Liver (tissue), 9 donors: ENCODE measurements around the gene COL19A1. TPM values are rescaled to one million over a fixed set of nuclear protein-coding genes. Genes with fewer than 3 reads are reported as not detected.

Experiments
- DNase-seq: peaks from one replicate; pipeline ENCODE4 v3.0.0-alpha.2; 2017; ENCODE audit warnings: low spot score
- H3K27ac ChIP-seq, 2 donors: one replicate each; pipeline ENCODE4 v1.7.0; 2013; ENCODE audit warnings: inconsistent platforms in 2 of 2, low read length in 2 of 2, control low read depth in 1 of 2, low read depth in 1 of 2, mild to moderate bottlenecking in 1 of 2
- H3K27me3 ChIP-seq, 4 donors: one replicate each; pipeline versions ENCODE4 v1.6.1 to v1.7.0; 2013; ENCODE audit warnings: low read length in 3 of 4, inconsistent platforms in 1 of 4, mild to moderate bottlenecking in 1 of 4, moderate library complexity in 1 of 4; ENCODE audit not compliant: control insufficient read depth in 4 of 4, insufficient read depth in 4 of 4
- H3K36me3 ChIP-seq, 4 donors: one replicate each; pipeline versions ENCODE4 v1.6.1 to v1.7.0; 2013; ENCODE audit warnings: low read length in 3 of 4, mild to moderate bottlenecking in 3 of 4, low read depth in 1 of 4, moderate library complexity in 1 of 4; ENCODE audit not compliant: control insufficient read depth in 4 of 4, insufficient read depth in 3 of 4
- H3K4me1 ChIP-seq, 4 donors: one replicate each; pipeline versions ENCODE4 v1.6.1 to v1.7.0; 2013; ENCODE audit warnings: low read length in 3 of 4, mild to moderate bottlenecking in 3 of 4, moderate library complexity in 1 of 4; ENCODE audit not compliant: control insufficient read depth in 4 of 4, insufficient read depth in 4 of 4
- H3K4me3 ChIP-seq, 3 donors: one replicate each; pipeline versions ENCODE4 v1.6.1 to v1.7.0; 2013; ENCODE audit warnings: low read length in 3 of 3, control low read depth in 1 of 3, low read depth in 1 of 3, mild to moderate bottlenecking in 1 of 3
- H3K9ac ChIP-seq, 2 donors: one replicate each; pipeline ENCODE4 v1.7.0; 2013; ENCODE audit warnings: low read length in 2 of 2, mild to moderate bottlenecking in 2 of 2, moderate library complexity in 2 of 2, control low read depth in 1 of 2, low read depth in 1 of 2
- H3K9me3 ChIP-seq, 4 donors: one replicate each; pipeline versions ENCODE4 v1.6.1 to v1.7.0; 2013; ENCODE audit warnings: low read length in 3 of 4; ENCODE audit not compliant: control insufficient read depth in 4 of 4
- ATF3 ChIP-seq: IDR thresholded peaks from 2 replicates; pipeline ENCODE4 v1.6.1; 2016; ENCODE audit warnings: antibody characterized with exemption
- CTCF ChIP-seq: fragments of 150-350 bp; IDR thresholded peaks from 2 replicates; pipeline ENCODE4 v1.5.1; 2017; ENCODE audit warnings: improper control_type of control experiment, low read depth, low read length; ENCODE audit not compliant: missing input control
- EGR1 ChIP-seq, 2 donors: IDR thresholded peaks; 2 replicates each; pipeline ENCODE4 v1.6.1; 2016 to 2018; ENCODE audit warnings: antibody characterized with exemption in 2 of 2, low read depth in 2 of 2
- FOXA1 ChIP-seq: IDR thresholded peaks from 2 replicates; pipeline ENCODE4 v1.6.1; 2016; ENCODE audit warnings: antibody characterized with exemption
- GABPA ChIP-seq, 2 donors: IDR thresholded peaks in 1 of 2; conservative IDR thresholded peaks in 1 of 2; 2 replicates each; pipeline ENCODE4 v1.6.1; 2016; ENCODE audit warnings: antibody characterized with exemption in 2 of 2, mild to moderate bottlenecking in 1 of 2, moderate library complexity in 1 of 2
- JUND ChIP-seq, 2 donors: IDR thresholded peaks; 2 replicates each; pipeline ENCODE4 v1.6.1; 2016; ENCODE audit warnings: antibody characterized with exemption in 2 of 2
- MAX ChIP-seq: IDR thresholded peaks from 2 replicates; pipeline ENCODE4 v1.6.1; 2016; ENCODE audit warnings: antibody characterized with exemption
- NR2F2 ChIP-seq: IDR thresholded peaks from 2 replicates; pipeline ENCODE4 v1.6.1; 2016; ENCODE audit warnings: antibody characterized with exemption
- RAD21 ChIP-seq, 2 donors: IDR thresholded peaks; 2 replicates each; pipeline ENCODE4 v1.6.1; 2016; ENCODE audit warnings: antibody characterized with exemption in 2 of 2, mild to moderate bottlenecking in 2 of 2
- REST ChIP-seq: IDR thresholded peaks from 2 replicates; pipeline ENCODE4 v1.6.1; 2016; ENCODE audit warnings: antibody characterized with exemption, mild to moderate bottlenecking
- TAF1 ChIP-seq: conservative IDR thresholded peaks from 2 replicates; pipeline ENCODE4 v1.6.1; 2016; ENCODE audit warnings: antibody characterized with exemption, mild to moderate bottlenecking
- WGBS: extraction: QIAGEN DNeasy Blood & Tissue Kit; methylation state at CpG from one replicate; pipeline ENCODE4 v1.1.7; 2013; 5-methylcytosine and 5-hydroxymethylcytosine counted together
- polyA plus RNA-seq, 2 donors: library from polyadenylated mRNA; stranded (reverse) in 1 of 2; unstranded in 1 of 2; fragments of 200-250 nt in 1 of 2; fragments of >200 nt in 1 of 2; fragmentation: Nextera tagmentation in 1 of 2; extraction: Ambion mirVana in 1 of 2; gene quantifications; one replicate each; pipeline versions ENCODE4 v1.2.1 to v1.2.3, GENCODE V29; 2013 to 2015
- total RNA-seq, 2 donors: library from RNA; depleted of rRNA; stranded (reverse); fragments of >200 nt; gene quantifications; one replicate each; pipeline ENCODE4 v1.2.3, GENCODE V29; 2014
- donor health status: healthy.
- donor health status: healthy.
- donor health status: healthy.
- donor health status: healthy.
- donor health status: healthy.

The COL19A1 gene
- total and polyA plus RNA-seq, 4 donors, result 0.25 to 0.51 TPM; not detected in 2

- no peak overlapping the region for H3K27ac ChIP-seq
- TF ChIP-seq NR2F2, result no peak
- TF ChIP-seq ATF3, result no peak
- H3K9me3 ChIP-seq, result no peaks in the 10 kb centered on the region
- no peak overlapping the region for H3K4me3 ChIP-seq
- 93% methylated on average over 3 of the region's 3 CpGs for WGBS
- H3K27me3 ChIP-seq, result peaks cover 0 to 5% (median 0%) of the 10 kb centered on the region in 4 donors
- DNase-seq, result no peak
- H3K9ac ChIP-seq, result no peak overlapping the region
- H3K4me1 ChIP-seq, result peaks cover 0 to 5% (median 0%) of the 10 kb centered on the region in 4 donors
- no peaks in the 10 kb centered on the region for H3K36me3 ChIP-seq
Measured at GRCh38 chr6:70163795-70164194, 297.4 kb downstream of the COL19A1 start.

GRCh38 chr6:70164556-70164955 lies 298.2 kb downstream of the COL19A1 start:
- Histone ChIP-seq H3K4me3 (no peak overlapping the region), H3K4me1 (peaks cover 0 to 5% (median 0%) of the 10 kb centered on the region in 4 donors), H3K27ac (no peak overlapping the region), H3K9me3 (no peaks in the 10 kb centered on the region), H3K27me3 (peaks cover 0 to 5% (median 0%) of the 10 kb centered on the region in 4 donors), H3K9ac (no peak overlapping the region), H3K36me3 (no peaks in the 10 kb centered on the region)
- no peak for DNase-seq
- TF ChIP-seq JUND (IDR thresholded peaks at IDR 0.05), result no peak
- no peak for TF ChIP-seq TAF1
- TF ChIP-seq CTCF, result no peak
- TF ChIP-seq FOXA1, result no peak
- no peak for TF ChIP-seq REST
- TF ChIP-seq EGR1 (IDR thresholded peaks at IDR 0.05; ENCODE audit: low read depth in 2 of 2), result no peak
- TF ChIP-seq NR2F2, result no peak
- no peak for TF ChIP-seq MAX
- TF ChIP-seq GABPA (IDR thresholded peaks at IDR 0.05 in 1 of 2, conservative IDR thresholded peaks at IDR 0.05 in 1 of 2), result no peak
- no peak for TF ChIP-seq RAD21 (IDR thresholded peaks at IDR 0.05)
- WGBS, result 74% methylated on average over 2 of the region's 2 CpGs
